ENCODE results near the gene RNFT2. TPM values are rescaled to one million over a fixed set of nuclear protein-coding genes. Genes with fewer than 3 reads are reported as not detected.
A peak's percentile ranks its signal among the peaks of the same experiment; 100 is the strongest.

RNFT2 gene
- total RNA-seq, 1 donor from 2014 or later, result 55.8 TPM

GRCh38 chr12:116701432-116701831, 36.7 kb upstream of the RNFT2 start:
- no peak overlapping the region for H3K4me3 Mint-ChIP-seq (ENCODE audit: unreplicated experiment)
- no peak for TF ChIP-seq CTCF (IDR thresholded peaks at IDR 0.05; ENCODE audit: partially characterized antibody, unreplicated experiment)
- H3K27ac Mint-ChIP-seq (ENCODE audit: unreplicated experiment), result no peak overlapping the region
- peaks cover 3% of the 10 kb centered on the region for H3K27me3 Mint-ChIP-seq (ENCODE audit: unreplicated experiment)
- peaks cover 2% of the 10 kb centered on the region for H3K9me3 Mint-ChIP-seq (ENCODE audit: unreplicated experiment)
- no peak for DNase-seq
- no peaks in the 10 kb centered on the region for H3K4me1 Mint-ChIP-seq (ENCODE audit: low read depth, unreplicated experiment)
- no peaks in the 10 kb centered on the region for H3K36me3 Mint-ChIP-seq (ENCODE audit: unreplicated experiment)

GRCh38 chr12:116703214-116703795, 34.8 kb upstream of the RNFT2 start:
- no peaks in the 10 kb centered on the region for H3K36me3 Mint-ChIP-seq (ENCODE audit: unreplicated experiment)
- peak; percentile 80 for TF ChIP-seq CTCF (IDR thresholded peaks at IDR 0.05; ENCODE audit: partially characterized antibody, unreplicated experiment)
- no peaks in the 10 kb centered on the region for H3K9me3 Mint-ChIP-seq (ENCODE audit: unreplicated experiment)
- peak; percentile 78 for DNase-seq
- H3K4me1 Mint-ChIP-seq (ENCODE audit: low read depth, unreplicated experiment), result no peaks in the 10 kb centered on the region
- no peak overlapping the region for H3K27ac Mint-ChIP-seq (ENCODE audit: unreplicated experiment)
- H3K27me3 Mint-ChIP-seq (ENCODE audit: unreplicated experiment), result peaks cover 3% of the 10 kb centered on the region
- no peak overlapping the region for H3K4me3 Mint-ChIP-seq (ENCODE audit: unreplicated experiment)

DNA sequence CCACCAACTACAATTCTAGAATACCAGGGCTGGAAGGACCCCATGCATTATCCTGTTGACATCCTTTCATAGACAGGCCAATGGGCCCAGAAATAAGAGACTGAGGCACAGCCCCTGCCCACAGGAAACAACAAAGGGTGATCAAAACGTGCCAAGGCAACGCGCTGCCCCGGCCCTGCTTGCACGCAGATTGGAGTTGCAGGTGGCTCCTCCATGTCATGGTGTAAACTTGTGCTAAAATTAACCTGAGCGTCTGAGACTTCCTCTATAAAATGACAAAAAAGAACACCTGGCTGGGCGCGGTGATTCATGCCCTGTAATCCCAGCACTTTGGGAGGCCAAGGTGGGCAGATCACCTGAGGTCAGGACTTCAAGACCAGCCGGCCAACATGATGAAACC, 30.4 kb upstream of the RNFT2 start:
- H3K27me3 Mint-ChIP-seq (ENCODE audit: unreplicated experiment), result peaks cover 6% of the 10 kb centered on the region
- H3K36me3 Mint-ChIP-seq (ENCODE audit: unreplicated experiment), result no peaks in the 10 kb centered on the region
- TF ChIP-seq CTCF (IDR thresholded peaks at IDR 0.05; ENCODE audit: partially characterized antibody, unreplicated experiment), result no peak
- DNase-seq, result no peak
- peaks cover 3% of the 10 kb centered on the region for H3K9me3 Mint-ChIP-seq (ENCODE audit: unreplicated experiment)
- H3K27ac Mint-ChIP-seq (ENCODE audit: unreplicated experiment), result no peak overlapping the region
- H3K4me3 Mint-ChIP-seq (ENCODE audit: unreplicated experiment), result no peak overlapping the region
- H3K4me1 Mint-ChIP-seq (ENCODE audit: low read depth, unreplicated experiment), result peaks cover 34% of the 10 kb centered on the region

DNA sequence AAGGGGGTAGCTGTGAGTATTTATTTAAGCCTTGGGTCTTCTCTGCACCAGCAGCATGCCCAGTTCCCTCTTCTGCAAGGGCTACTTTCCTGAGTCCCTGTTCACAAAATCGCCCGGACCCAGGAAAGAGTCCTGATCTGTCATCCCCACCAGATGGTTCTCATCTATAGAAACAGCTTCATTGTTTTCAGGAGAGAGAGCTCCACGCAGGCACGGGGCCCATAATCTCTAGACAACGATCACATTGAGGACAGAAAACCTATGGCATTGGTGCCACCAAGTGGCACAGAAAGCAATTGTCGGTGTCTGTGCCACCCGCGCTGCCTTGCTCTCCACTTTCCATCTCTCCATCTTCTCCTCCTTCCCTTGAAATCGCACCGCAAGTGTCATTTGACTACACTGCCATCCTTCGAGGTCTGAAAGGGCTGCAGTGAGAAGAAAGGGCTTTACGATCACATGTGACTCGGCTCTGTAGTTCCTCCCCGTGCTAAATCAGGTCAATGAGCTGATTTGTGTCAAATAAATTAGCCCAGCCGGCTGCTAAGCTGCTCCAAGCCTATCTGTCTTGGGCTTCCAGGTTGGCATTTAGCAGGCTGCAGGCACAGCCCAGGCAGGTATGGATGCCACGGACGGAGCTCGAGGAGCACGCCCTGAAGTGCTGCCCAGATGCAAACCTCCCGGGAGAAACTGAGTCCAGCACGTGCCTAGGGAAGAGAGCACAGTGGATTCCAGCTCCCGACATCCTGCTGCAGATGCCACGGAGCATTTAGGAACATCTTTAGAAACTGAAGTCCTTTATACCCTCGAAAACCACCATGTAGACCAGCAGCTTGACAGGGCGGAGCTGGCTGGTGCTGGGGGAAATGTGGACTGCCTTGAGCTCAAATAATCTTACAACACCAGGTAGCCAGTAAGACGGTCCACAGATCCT, 29.0 kb upstream of the RNFT2 start:
- DNase-seq, result no peak
- Mint-ChIP-seq H3K27me3 (ENCODE audit: unreplicated experiment) (peaks cover 6% of the 10 kb centered on the region), H3K4me1 (ENCODE audit: low read depth, unreplicated experiment) (peaks cover 44% of the 10 kb centered on the region), H3K36me3 (ENCODE audit: unreplicated experiment) (no peaks in the 10 kb centered on the region), H3K9me3 (ENCODE audit: unreplicated experiment) (peaks cover 3% of the 10 kb centered on the region), H3K4me3 (ENCODE audit: unreplicated experiment) (no peak overlapping the region), H3K27ac (ENCODE audit: unreplicated experiment) (no peak overlapping the region)
- no peak for TF ChIP-seq CTCF (IDR thresholded peaks at IDR 0.05; ENCODE audit: partially characterized antibody, unreplicated experiment)

- H3K4me3 Mint-ChIP-seq (ENCODE audit: unreplicated experiment), result no peak overlapping the region
- no peak for TF ChIP-seq CTCF (IDR thresholded peaks at IDR 0.05; ENCODE audit: partially characterized antibody, unreplicated experiment)
These were observed 28.3 kb upstream of the RNFT2 start for GRCh38 chr12:116709768-116710167.

More at GRCh38 chr12:116709768-116710167, 28.3 kb upstream of the RNFT2 start:
- Mint-ChIP-seq H3K27me3 (ENCODE audit: unreplicated experiment) (peaks cover 6% of the 10 kb centered on the region), H3K4me1 (ENCODE audit: low read depth, unreplicated experiment) (peaks cover 44% of the 10 kb centered on the region), H3K27ac (ENCODE audit: unreplicated experiment) (no peak overlapping the region), H3K36me3 (ENCODE audit: unreplicated experiment) (no peaks in the 10 kb centered on the region), H3K9me3 (ENCODE audit: unreplicated experiment) (peaks cover 3% of the 10 kb centered on the region)
- no peak for DNase-seq

Measured in glutamatergic neuron (in vitro differentiated cells).